Spleen (tissue), 11 donors: ENCODE measurements around the gene HOXB2. TPM values are rescaled to one million over a fixed set of nuclear protein-coding genes. Genes with fewer than 3 reads are reported as not detected.

Source experiments
- DNase-seq: peaks from one replicate; pipeline ENCODE4 v3.0.0-alpha.2; 2020
- H3K27ac ChIP-seq, 8 donors: fragments of 200-600 bp; sonication (generic) in 7 of 8; 1 replicate in 4 of 8; 2 replicates in 4 of 8; pipeline versions ENCODE4 v1.5.0 to v1.8.0; 2016 to 2021; ENCODE audit warnings: inconsistent platforms in 4 of 8, mild to moderate bottlenecking in 4 of 8, moderate library complexity in 1 of 8
- H3K27me3 ChIP-seq, 7 donors: fragments of 200-600 bp; sonication (generic) in 6 of 7; replicated peaks in 1 of 7; 1 replicate in 4 of 7; 2 replicates in 3 of 7; pipeline versions ENCODE4 v1.5.0 to v1.8.0; 2016 to 2021; ENCODE audit warnings: inconsistent platforms in 3 of 7, mild to moderate bottlenecking in 1 of 7
- H3K36me3 ChIP-seq, 6 donors: fragments of 200-600 bp; sonication (generic) in 5 of 6; 1 replicate in 4 of 6; 2 replicates in 2 of 6; pipeline versions ENCODE4 v1.5.0 to v1.8.0; 2016 to 2021; ENCODE audit warnings: inconsistent platforms in 2 of 6
- H3K4me1 ChIP-seq, 6 donors: fragments of 200-600 bp; sonication (generic) in 5 of 6; 1 replicate in 3 of 6; 2 replicates in 3 of 6; pipeline versions ENCODE4 v1.5.0 to v1.8.0; 2016 to 2021; ENCODE audit warnings: inconsistent platforms in 3 of 6
- H3K4me3 ChIP-seq, 8 donors: fragments of 200-600 bp; sonication (generic) in 7 of 8; 1 replicate in 4 of 8; 2 replicates in 4 of 8; pipeline versions ENCODE4 v1.5.0 to v1.8.0; 2016 to 2021; ENCODE audit warnings: inconsistent platforms in 4 of 8, mild to moderate bottlenecking in 4 of 8, moderate library complexity in 2 of 8
- H3K9me3 ChIP-seq, 8 donors: fragments of 200-600 bp; sonication (generic) in 7 of 8; 1 replicate in 4 of 8; 2 replicates in 4 of 8; pipeline versions ENCODE4 v1.5.0 to v1.8.0; 2016 to 2021; ENCODE audit warnings: inconsistent platforms in 4 of 8
- CTCF ChIP-seq, 11 experiments: fragments of 200-600 bp in 7 of 11; fragments of 450-650 bp in 4 of 11; sonication (generic) in 4 of 11; IDR thresholded peaks in 8 of 11; conservative IDR thresholded peaks in 3 of 11; 1 replicate in 7 of 11; 2 replicates in 4 of 11; pipeline versions ENCODE4 v1.4.0 to v1.8.0; 2016 to 2021; ENCODE audit warnings: antibody characterized with exemption in 11 of 11, inconsistent platforms in 4 of 11, mild to moderate bottlenecking in 1 of 11
- POLR2A ChIP-seq, 3 donors: fragments of 450-650 bp; IDR thresholded peaks; one replicate each; pipeline ENCODE4 v1.5.1; 2017; ENCODE audit warnings: antibody characterized with exemption in 3 of 3, mild to moderate bottlenecking in 1 of 3
- POLR2AphosphoS5 ChIP-seq, 3 donors: sonication (generic); formaldehyde crosslinking; IDR thresholded peaks; one replicate each; pipeline ENCODE4 v1.5.1; 2017; ENCODE audit warnings: antibody characterized with exemption in 3 of 3
- WGBS, 5 donors: extraction: QIAGEN DNeasy Blood & Tissue Kit in 3 of 5; methylation state at CpG; one replicate each; pipeline versions ENCODE4 v1.1.5 to v1.1.7; 2013 to 2018; 5-methylcytosine and 5-hydroxymethylcytosine counted together
- intact Hi-C: fragments of 100-400 bp; cut with DNase I; formaldehyde crosslinking; loops from one replicate; pipeline ENCODE4 v1.15.0; 2023; ENCODE audit warnings: low total_unique reads
- polyA plus RNA-seq, 3 donors: library from polyadenylated mRNA; stranded (reverse); fragments of 200-250 nt; gene quantifications; one replicate each; pipeline ENCODE4 v1.2.1, GENCODE V29; 2013
- total RNA-seq, 7 donors: library from RNA; depleted of rRNA in 3 of 7; stranded (reverse); fragments of >200 nt in 3 of 7; fragmentation: NEBNext Ultra II Directional in 4 of 7; extraction: Animal tissue kit (Norgen Biotek cat#: 25700) in 4 of 7; gene quantifications; one replicate each; pipeline versions ENCODE4 v1.1.0 to v1.2.1, GENCODE V29; 2016 to 2021
- donor health status: healthy with polysubstance abuse.
- donor health status: DM: no; HTN: no; CAD: no; lungs with moderate emphysema.
- donor health status: DM: no; HTN: no; CAD: no.
- donor health status: Bipolar disorder and iron deficiency.
- donor health status: healthy.
- donor health status: DM: no; HTN: no; CAD: no.
- donor health status: DM: yes; HTN: yes; CAD: no.

Gene HOXB2
- total and polyA plus RNA-seq, 10 donors, result 5.9 to 21.9 (median 8.8) TPM

- Histone ChIP-seq H3K27ac (no peak overlapping the region), H3K4me1 (peaks cover 15 to 39% (median 23%) of the 10 kb centered on the region in 6 donors), H3K27me3 (peaks cover 0 to 54% (median 13%) of the 10 kb centered on the region in 7 donors), H3K36me3 (no peaks in the 10 kb centered on the region), H3K4me3 (no peak overlapping the region), H3K9me3 (no peaks in the 10 kb centered on the region)
- intact Hi-C loops, result no loop called here
- no peak for DNase-seq
- no peak for TF ChIP-seq POLR2A (IDR thresholded peaks at IDR 0.05)
- no peak for TF ChIP-seq CTCF (IDR thresholded peaks at IDR 0.05 in 8 of 11, conservative IDR thresholded peaks at IDR 0.05 in 3 of 11)
- TF ChIP-seq POLR2AphosphoS5 (IDR thresholded peaks at IDR 0.05), result no peak
- WGBS, 5 donors, result 90 to 97% (median 93%) methylated on average over 7 to 8 of the region's 8 CpGs
These were observed 50.6 kb downstream of the HOXB2 start for GRCh38 chr17:48494335-48494734.

Other genes starting within 250 kb of the HOXB2 start
- 10 to 100 TPM; 11.7 to 26.5 (median 20.5) TPM for gene SKAP1, start 114.9 kb downstream of the HOXB2 start, total RNA-seq
- gene SKAP1, start 114.9 kb downstream of the HOXB2 start, polyA plus RNA-seq, result 10 to 100 TPM; 11.5 to 28.9 (median 20.5) TPM
- gene HOXB1, start 14.1 kb downstream of the HOXB2 start, total RNA-seq, result not detected
- under 1 TPM in 1 of 3 donors, not detected in 2; 0.06 TPM for gene HOXB1, start 14.1 kb downstream of the HOXB2 start, polyA plus RNA-seq
- gene HOXB4, start 33.2 kb upstream of the HOXB2 start, total RNA-seq, result 1 to 10 TPM; 1.9 to 6.4 (median 3.6) TPM
- gene HOXB4, start 33.2 kb upstream of the HOXB2 start, polyA plus RNA-seq, result 1 to 10 TPM; 2.3 to 2.7 (median 2.4) TPM
- 10 to 100 TPM in 4 of 7 donors, 1 to 10 TPM in 3; 6.8 to 23.1 (median 10.4) TPM for gene HOXB3, start 45.1 kb upstream of the HOXB2 start, total RNA-seq
- gene HOXB3, start 45.1 kb upstream of the HOXB2 start, polyA plus RNA-seq, result 1 to 10 TPM; 3.6 to 7.8 (median 6.5) TPM
- gene HOXB5, start 48.7 kb upstream of the HOXB2 start, total RNA-seq, result 1 to 10 TPM in 3 of 7 donors, under 1 TPM in 4; 0.43 to 2.6 (median 0.67) TPM
- gene HOXB5, start 48.7 kb upstream of the HOXB2 start, polyA plus RNA-seq, result 1 to 10 TPM in 2 of 3 donors, under 1 TPM in 1; 0.91 to 1.5 (median 1.3) TPM
- 1 to 10 TPM; 1.2 to 4.5 (median 3.3) TPM for gene HOXB6, start 59.9 kb upstream of the HOXB2 start, total RNA-seq
- gene HOXB6, start 59.9 kb upstream of the HOXB2 start, polyA plus RNA-seq, result 1 to 10 TPM; 1.7 to 3.4 (median 2.1) TPM
- 1 to 10 TPM; 1.3 to 3.5 (median 2.7) TPM for gene HOXB7, start 65.9 kb upstream of the HOXB2 start, total RNA-seq
- gene HOXB7, start 65.9 kb upstream of the HOXB2 start, polyA plus RNA-seq, result 1 to 10 TPM; 3.2 to 7.5 (median 3.3) TPM
- gene HOXB8, start 70.2 kb upstream of the HOXB2 start, total RNA-seq, result not detected
- gene HOXB8, start 70.2 kb upstream of the HOXB2 start, polyA plus RNA-seq, result under 1 TPM in 2 of 3 donors, not detected in 1; 0.07 to 0.14 TPM
- under 1 TPM in 2 of 7 donors, not detected in 5; 0.30 to 0.42 TPM for gene HOXB9, start 81.2 kb upstream of the HOXB2 start, total RNA-seq
- under 1 TPM; 0.10 to 0.50 (median 0.50) TPM for gene HOXB9, start 81.2 kb upstream of the HOXB2 start, polyA plus RNA-seq
- gene PRAC1, start 177.4 kb upstream of the HOXB2 start, total RNA-seq, result not detected
- not detected for gene PRAC1, start 177.4 kb upstream of the HOXB2 start, polyA plus RNA-seq
- gene PRAC2, start 178.1 kb upstream of the HOXB2 start, total RNA-seq, result not detected
- not detected for gene PRAC2, start 178.1 kb upstream of the HOXB2 start, polyA plus RNA-seq
- not detected for gene HOXB13, start 183.6 kb upstream of the HOXB2 start, total RNA-seq
- gene HOXB13, start 183.6 kb upstream of the HOXB2 start, polyA plus RNA-seq, result under 1 TPM in 1 of 3 donors, not detected in 2; 0.02 TPM